GM19238 (cell line): ENCODE results near the gene GPX2.

Experiments
- DNase-seq: peaks from one replicate; pipeline ENCODE4 v3.0.0; 2011; ENCODE audit warnings: low spot score; ENCODE audit not compliant: insufficient read length

Gene GPX2

DNA sequence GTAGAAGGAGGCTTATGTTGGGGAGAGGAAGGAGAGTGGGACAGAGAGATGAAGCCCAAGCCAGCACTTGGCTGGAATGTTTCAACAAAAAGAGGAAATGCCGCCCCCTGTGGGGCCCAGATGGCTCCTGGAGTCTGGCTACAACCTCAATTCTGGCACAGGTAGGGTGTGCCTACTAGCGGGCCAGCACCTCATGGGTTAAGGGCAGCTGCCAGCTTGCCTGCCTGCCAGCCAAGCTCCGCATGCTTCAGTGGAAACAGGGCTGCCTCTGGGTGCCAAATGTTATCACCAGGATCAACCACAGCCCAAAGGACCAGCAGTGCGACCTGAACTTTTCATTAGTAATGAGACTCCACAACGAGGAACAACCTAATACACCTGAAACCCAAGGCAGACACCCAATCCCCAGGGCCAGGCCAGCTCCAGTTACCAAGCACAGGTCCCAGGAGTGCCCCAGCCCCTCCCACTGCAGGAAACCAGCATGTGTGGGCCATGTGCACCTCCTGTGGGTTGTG is 18.3 kb upstream of the GPX2 start:
- no peak for DNase-seq

DNA sequence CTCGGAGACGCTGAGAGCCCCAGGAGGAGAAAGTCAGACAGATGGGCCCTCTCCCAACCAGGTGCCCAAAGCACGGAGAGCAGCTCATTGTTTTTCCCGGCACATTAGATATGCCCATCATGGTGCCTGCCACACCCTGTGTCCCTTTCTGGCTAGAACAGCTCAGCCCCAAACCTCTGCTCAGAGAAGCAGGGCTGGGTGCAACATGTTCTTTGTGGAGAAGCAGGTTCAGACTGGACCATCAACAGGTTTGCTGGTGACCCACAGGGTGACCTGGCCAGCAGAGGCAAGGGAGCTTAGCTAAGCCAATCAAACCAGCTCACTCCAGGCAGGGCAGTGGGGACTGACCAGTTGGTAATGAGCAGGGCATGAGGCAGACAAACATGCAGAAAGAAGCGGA is 16.2 kb upstream of the GPX2 start:
- no peak for DNase-seq

DNA sequence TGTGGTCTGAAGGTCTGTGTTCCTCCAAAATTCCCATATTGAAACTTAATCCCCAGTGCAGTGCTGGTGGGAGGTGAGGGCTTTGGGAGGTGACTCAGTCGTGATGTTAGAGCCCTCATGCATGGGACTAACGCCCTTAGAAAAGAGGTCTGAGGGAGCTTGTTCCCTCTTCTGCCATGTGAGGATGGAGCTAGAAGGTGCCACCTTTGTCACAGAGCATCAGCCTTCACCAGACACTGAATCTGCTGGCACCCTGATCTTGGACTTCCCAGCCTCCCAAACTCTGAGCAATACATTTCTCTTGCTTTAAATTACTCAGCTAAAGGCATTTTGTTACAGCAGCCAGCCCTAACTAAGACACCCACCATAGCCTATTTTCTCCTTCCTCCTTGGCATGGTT is 15.7 kb upstream of the GPX2 start:
- DNase-seq = no peak

DNA sequence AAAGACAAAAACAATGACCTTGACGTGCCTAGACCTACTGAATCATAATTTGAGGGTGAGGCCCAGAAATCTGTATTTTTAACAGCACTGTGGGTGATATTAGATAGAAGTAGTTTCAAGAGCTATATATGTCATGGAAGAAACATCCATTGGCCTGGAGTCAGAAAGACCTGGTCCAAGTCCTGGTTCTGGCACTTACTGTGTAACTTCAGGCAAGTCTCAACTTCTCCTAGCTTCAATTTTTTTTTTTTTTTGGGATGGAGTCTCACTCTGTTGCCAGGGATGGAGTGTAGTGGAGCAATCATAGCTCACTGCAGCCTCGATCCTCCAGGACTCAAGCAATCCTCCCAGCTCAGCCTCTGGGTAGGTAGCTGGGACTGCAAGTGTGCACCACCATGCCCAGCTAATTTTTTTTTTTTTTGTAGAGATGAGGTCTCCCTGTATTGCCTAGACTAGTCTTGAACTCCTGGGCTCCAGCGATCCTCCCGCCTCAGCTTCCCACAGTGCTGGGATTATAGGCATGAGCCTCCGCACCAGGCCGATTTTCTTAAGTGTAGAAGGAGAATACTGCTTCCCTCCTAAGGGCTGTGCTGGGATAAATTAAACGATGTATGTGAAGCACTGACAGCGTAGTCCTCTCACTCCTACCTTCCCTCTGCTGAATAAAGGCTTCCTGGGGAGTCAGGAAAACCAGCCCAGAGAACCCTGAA is 14.3 kb upstream of the GPX2 start:
- no peak for DNase-seq

DNA sequence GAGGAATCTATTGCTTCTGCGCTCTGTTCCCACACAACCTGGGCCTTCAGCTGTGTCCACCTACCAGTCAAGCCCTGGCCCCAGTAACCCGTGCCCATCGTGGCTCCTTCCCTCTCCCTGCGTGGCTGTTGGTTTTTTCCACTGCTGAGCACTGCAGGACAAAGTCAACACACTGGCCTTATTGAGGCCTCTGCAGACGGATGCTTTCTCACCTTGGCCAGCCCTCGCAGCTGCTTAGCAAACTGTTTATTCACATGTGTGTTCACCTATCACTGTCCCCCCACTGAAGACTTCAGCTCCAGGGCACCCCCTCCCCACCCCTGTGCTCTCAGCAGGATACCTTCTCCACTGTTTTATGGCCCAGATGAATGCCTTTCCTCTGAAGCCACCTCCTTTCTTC is 12.8 kb upstream of the GPX2 start:
- no peak for DNase-seq

DNA sequence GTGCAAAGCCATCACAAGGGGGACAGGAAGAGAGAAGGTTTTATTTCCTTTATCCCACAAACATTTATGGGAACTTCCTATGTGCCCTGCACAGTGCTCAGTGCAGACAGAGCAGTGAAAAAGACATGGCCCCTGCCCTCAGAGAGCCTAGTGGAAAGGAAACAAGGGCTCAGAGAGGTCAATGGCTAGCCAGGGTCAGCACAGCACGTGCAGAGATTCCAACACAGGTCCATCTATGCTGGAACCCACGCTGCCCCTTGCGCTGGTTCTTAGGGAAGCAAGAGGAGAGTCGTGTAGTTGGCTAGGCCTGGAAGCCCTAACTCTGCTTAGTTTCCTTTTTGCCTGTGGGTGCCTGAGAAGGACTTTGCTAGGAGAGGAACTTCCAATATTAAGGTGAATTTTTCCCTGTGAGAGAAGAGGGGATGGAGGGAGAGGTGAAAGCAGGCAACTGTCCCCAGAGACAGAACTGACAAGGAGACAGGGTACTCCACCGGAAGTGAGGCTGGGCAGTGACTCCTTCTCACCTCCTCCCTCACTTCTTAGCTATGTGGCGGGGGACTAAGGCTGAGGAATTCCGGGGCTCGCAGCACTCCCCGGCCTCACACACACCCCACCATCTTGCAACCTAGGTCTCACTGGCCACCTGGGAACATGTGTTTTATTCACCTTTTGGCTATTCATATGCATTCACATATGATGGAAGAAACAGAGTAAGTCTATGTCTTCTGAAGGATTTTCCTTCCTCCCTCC is 12.1 kb upstream of the GPX2 start:
- DNase-seq = no peak

DNA sequence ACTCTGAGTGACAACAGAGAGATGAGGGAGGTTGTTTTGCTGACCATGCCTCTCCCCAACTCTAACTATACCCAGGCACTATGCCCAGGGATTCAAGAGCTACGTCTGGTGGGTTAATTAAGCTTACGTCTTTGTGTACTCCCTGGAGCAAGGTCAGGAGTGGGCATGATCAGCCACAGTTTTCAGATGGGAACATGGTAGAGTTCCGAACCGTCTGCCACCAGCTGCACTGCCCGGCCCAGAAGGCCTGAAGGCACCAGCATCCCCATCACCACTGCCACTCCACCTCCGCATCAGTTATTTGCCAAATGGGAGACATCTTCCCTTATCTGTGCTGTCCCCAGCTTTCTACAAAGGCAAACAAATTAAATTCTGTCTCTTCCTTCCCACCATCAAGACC is 11.1 kb upstream of the GPX2 start:
- DNase-seq = no peak

DNA sequence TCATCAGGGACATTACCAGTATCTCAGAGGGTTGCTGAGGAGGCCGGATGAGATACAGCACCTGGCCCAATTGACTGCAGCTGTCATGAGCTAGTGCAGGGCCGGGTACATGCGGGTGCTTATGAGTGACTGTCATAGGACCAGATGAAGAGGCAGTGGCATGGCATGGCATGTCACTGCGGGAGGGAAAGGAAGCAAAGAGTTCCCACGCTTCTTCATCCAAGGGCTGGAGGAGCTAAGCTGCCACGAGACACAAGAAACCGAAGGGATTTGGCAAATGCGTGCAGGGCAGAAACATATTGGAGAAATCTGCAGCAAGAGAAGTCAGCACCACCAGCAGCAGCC is 10.7 kb upstream of the GPX2 start:
- no peak for DNase-seq

DNA sequence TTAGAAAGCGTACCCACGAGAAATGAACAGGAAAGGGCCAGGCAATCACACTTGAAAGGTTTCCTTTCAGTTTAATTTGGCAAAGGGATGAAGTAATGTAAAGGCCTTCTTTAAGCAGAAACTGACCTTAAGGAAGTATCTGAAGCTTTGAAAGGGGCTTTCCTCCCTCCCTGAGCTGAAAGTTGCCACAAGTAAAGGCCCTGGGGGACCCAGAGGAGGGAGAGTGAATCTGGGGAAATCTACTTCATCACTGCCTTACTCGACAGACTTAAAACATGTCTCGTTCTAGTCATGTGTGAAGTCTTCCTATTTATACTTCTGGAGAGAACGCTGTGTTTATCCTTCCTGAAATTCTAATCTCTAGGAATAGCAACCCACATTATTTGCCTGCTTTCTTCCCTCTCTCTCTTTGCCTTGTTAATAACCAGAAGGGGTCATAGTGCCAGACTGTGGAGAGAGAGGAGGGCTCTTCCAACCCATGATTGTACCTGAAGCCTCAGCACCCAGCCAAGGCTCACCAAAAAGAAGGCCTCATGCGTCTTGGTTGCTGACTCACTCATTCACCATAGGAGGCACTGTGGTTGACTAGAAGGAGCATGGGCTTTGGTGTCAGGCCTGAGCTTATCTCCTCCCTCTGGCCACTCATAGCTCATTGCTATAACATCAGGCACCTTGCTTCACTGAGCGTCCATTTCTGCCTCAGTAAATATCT is 10.2 kb upstream of the GPX2 start:
- no peak for DNase-seq

DNA sequence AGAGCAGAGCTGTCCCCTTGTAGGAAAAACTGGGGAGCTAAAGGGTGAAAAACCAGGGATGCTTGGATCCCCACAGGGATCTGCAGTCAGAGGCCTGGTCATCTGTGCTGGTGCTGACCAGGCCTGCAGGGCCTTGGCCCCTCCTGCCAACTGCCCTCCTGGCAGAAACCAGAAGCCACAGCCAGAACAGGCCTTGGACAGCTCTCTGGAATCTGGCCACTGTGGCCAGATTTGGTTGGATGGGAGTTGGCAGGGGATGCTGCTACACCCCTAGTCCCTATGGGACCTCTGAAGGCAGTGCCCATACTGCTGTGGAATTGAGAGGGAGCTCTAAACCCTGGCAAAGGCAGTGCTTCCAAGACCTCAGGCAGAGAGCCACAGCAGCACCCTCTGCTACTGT is 9.2 kb upstream of the GPX2 start:
- no peak for DNase-seq

DNA sequence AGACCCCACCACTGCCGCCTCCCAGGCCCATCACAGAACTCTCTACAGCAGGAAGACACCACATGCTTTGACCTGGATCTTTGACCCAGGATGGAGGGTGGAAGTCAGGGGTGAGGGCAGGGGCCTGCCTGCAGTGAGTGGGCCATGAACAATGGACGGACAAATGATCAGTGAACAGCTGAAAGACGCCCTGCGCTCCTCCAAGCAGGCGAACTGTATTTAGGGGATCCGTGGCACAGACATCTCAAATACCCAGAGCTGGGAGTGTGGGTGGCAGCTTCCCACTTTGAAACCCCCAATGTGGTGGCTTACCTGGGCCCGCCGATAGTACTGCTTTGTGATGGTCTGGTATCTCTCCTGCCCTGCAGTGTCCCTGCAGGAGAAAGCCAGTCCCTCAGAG is 8.7 kb upstream of the GPX2 start:
- no peak for DNase-seq

DNA sequence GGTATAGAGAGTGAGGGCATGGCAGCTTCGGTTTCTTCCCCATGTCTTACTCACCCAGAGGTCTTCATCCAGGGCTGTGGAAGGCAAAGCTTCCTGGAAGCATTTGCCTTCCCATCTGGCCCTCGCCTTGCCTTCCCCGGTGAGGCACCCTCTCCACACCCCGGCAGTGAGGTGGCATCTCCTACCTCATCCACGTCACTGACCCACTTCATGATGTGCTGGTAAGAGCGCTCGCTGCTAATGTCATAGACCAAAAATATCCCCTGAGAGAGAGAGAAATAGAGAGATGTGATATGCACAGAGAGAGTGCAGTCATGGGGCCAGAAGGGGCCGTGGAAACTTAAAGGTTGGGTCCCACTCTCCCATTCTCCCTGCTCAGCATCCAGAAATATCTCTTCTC is 8.3 kb upstream of the GPX2 start:
- DNase-seq = no peak

DNA sequence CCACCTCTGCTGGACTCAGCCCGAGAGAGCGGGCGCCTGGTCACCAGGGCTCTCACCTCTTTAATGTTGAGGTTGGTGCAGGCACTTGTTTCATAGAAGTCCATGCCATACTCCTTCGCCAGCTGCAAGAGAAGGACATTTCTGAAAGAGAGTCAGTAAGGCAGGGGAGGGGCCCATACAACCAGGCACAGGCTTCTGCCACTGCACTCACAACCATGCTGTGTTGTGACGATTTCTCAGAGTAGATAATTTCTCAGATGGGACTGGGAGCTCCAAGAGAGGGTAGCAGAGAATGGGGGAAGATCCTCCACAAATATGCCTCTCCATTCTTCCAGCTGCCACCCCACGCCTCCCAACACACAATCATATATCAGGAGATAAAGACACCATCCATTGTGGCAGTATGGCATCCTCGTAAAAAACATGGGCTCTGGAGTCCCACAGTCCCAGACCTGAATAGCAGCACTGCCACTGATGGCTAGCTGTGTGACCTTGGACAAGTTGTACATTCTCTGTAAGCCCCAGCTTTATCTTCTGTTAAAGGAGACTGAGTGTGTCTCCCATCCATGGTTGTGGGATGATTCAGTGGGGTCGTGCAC is 6.2 kb upstream of the GPX2 start:
- no peak for DNase-seq

DNA sequence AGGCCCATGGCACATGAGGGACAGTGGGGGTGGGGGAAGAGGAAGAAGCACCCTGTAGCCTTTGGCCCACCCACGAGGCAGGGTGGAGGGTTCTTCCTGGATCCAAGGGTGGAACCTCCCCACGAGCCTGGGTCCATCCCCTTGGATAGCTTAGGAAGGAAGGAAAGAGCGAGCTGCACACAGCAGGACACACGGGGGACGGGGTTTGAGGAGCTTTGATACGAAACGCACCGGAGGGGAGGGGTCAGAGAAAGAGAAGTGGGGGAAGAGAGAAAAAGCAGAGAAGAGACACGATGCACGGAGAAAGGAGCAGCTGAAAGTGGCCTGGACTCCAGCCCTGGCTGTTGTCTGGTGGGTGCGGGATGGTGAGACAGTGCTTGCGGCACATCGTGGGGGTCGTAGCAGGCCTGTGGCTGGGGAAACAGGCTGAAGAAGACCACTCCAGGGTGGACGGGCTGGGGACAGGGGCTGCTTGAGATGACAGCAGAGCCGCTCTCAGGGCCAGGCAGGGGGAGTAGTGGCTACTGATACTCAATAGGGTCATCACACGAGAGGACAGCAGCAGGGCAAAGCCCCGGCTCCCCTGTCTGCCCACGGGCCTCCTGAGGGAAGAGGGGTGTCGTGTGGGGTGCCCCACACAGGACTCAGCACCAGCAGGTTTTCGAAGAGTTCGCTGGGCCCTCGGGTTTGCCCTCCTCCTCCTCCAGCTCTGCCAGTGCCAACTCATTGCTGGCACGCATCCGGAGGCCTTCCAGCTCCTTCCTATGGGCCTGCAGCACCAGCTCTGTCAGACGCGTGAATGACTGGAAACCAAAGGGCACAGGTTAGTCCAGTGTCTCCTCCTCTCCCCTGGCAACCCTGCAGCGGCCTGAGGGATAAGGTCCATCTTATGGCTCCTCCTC is 5.4 kb upstream of the GPX2 start:
- no peak for DNase-seq

DNA sequence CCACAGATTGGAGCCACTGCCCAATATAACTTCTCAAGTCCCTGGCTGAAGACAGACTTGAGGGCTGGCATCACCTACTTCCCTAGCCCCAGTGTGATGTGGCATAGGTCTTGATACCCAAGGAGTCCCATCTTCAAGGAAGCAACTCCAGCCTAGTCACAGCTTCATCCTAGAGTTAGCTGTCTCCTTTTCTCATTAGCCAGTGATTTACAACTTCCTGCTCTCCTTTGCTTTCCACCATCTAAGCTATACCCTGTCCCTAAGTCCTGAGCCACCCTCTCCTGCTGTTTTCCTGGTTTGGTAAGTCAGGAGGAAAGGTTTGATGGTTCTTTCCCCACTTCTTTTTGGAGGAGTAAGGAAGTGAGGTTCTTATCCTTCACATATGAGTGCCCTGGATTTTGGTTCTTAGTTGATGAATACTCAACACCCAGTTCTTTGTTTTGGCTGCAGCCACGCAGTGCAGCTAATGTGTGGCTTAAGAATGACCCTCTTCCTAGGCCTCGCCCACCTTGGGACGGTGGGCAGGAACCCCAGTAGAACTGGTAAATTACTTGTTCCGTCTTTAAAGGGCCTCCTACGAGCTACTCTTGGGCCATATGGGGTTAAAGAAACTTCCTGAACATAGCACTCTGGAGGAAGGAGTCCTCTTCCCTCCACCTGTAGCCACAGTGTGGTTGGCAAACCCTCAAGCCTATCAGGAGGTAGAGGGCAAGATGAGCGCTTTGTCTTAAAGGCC is 3.9 kb upstream of the GPX2 start:
- no peak for DNase-seq

DNA sequence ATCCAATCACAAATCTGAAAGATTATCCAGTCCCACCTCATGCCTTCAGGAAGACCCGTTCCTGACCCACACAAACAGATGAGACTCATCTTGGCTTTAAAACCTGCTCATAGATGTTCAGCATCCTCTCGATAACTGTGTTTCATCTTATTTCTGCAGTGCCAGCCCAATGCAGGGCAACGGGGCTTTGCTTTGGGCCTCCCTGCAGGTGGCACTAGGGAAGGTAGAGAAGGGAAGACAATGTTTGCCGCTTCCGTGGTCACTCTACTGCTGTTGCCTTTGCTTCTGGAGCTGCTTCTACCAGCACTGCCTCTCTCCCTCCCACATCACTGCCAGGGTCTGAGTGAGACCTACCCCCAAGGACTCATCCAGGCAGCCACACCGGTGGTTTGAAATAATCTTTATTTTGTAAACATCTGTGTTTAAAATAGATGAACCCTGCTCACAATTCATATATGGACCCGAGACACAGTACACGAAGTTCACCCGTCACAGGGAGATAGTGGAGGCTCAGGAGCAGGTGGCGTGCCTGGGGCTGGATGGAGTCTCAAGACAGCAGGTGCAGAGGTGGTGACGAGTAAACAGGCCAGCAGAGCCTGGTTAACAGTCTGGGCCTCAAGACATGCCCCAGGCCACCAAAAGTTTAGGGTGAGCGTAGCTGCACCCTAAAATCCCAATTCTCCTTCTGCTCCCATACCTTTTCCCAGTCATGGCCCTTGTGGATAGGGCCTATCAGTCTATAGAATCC is 3.1 kb upstream of the GPX2 start:
- DNase-seq = no peak

DNA sequence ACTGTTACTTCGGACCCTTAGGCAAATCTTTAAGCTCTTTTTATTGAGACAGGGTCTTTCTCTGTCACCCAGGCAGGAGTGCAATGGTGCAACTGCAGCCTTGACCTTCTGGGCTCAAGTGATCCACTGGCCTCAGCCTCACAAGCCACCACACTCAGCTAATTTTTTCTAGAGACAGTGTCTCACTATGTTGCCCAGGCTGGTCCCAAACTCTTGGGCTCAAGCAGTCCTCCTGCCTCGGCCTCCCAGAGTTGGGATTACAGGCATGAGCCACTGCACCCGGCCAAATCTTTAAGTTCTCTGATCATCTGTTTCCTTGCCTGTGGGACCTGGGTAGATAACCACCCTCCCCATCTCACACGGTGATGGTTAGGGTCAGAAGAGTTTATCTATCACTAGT is 2.3 kb upstream of the GPX2 start:
- no peak for DNase-seq

DNA sequence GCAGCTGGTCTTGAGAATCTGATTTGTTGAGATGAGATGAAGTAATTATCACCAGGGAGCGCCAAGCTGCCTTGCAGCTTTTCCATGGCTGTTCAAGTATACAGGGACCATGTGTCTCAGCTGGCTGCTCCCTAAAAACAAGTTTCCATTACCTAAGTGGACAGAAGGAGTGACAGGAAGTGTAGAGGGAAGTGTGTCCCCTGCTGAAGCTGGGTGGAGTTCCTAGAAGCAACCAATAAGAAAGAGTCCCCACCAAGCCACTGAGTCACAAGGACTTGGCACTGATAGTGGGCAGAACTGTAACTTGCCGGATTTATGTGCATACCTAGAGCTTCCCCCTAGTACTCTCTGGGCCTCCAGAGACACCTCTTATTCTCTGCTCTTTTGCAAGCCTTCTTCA is 1.5 kb upstream of the GPX2 start:
- no peak for DNase-seq

DNA sequence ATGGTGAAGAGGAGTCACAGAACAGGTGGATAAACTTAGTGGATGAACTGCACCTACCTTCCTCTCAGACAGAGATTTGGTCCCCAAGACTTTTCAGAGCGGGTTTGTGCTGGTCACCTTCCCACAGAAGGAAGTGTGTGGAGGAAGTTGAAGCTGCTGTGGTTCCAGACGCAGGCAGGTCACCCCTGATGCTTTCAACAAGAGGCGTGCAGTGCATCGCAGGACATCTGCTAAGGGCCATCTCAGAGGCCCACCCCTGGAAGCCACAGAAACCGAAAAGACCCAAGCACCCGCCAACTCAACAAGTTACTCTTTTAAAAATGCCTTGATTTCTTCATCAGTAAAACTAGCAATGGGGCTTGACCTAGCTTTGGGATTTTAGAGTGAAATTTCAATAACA is 1.0 kb upstream of the GPX2 start:
- no peak for DNase-seq
